CD4-positive, alpha-beta T cell (primary cell): ENCODE measurements around the gene RPTOR. TPM values are rescaled to one million over a fixed set of nuclear protein-coding genes. Genes with fewer than 3 reads are reported as not detected.

Source experiments
- ATAC-seq: fragments of 200-7000 bp; cut with Tn5 transposase; one replicate; pipeline ENCODE4 v1.10.0; 2022; ENCODE audit warnings: mild to moderate bottlenecking; ENCODE audit not compliant: poor library complexity
- CTCF ChIA-PET: fragments of 350-600 bp; sonication (Branson Sonifier 250); formaldehyde crosslinking; loops from one replicate; lab custom pipeline; 2021; ENCODE audit warnings: antibody characterized with exemption, inconsistent platforms; lab: Charles Lee
- POLR2A ChIA-PET: fragments of 350-600 bp; sonication (Branson Sonifier 250); formaldehyde crosslinking; loops from one replicate; lab custom pipeline; 2021; ENCODE audit warnings: antibody characterized with exemption, inconsistent platforms; lab: Charles Lee
- DNase-seq, 14 experiments: peaks; one replicate each; pipeline ENCODE4 v3.0.0-alpha.2; 2013 to 2020; ENCODE audit warnings: mixed read lengths in 2 of 14
- H3K27ac ChIP-seq, 2 donors: one replicate each; pipeline versions ENCODE4 v1.5.1 to v1.7.0; 2013; ENCODE audit warnings: low read length in 2 of 2, low read depth in 1 of 2, mild to moderate bottlenecking in 1 of 2
- H3K27me3 ChIP-seq, 2 experiments: 1 replicate in 1 of 2; 2 replicates in 1 of 2; pipeline versions ENCODE4 v1.6.1 to v1.7.0; 2013; ENCODE audit warnings: low read length in 2 of 2, control low read depth in 1 of 2, mild to moderate bottlenecking in 1 of 2, moderate library complexity in 1 of 2; ENCODE audit not compliant: insufficient read depth in 2 of 2, control insufficient read depth in 1 of 2
- H3K36me3 ChIP-seq: one replicate; pipeline ENCODE4 v1.6.1; 2013; ENCODE audit warnings: low read length, control low read depth; ENCODE audit not compliant: insufficient read depth
- H3K4me1 ChIP-seq: one replicate; pipeline ENCODE4 v1.6.1; 2013; ENCODE audit warnings: low read length, control low read depth; ENCODE audit not compliant: insufficient read depth
- H3K4me3 ChIP-seq: one replicate; pipeline ENCODE4 v1.5.1; 2013; ENCODE audit warnings: mild to moderate bottlenecking, low read length, moderate library complexity
- H3K9me3 ChIP-seq, 2 experiments: 1 replicate in 1 of 2; 2 replicates in 1 of 2; pipeline versions ENCODE4 v1.6.1 to v1.7.0; 2013; ENCODE audit warnings: low read length in 2 of 2, mild to moderate bottlenecking in 2 of 2, control low read depth in 1 of 2, moderate library complexity in 1 of 2; ENCODE audit not compliant: control insufficient read depth in 1 of 2, insufficient read depth in 1 of 2
- H3K27ac Mint-ChIP-seq: one replicate; pipeline ENCODE4 v1.8.0; 2020; ENCODE audit warnings: mixed read lengths
- H3K27me3 Mint-ChIP-seq: one replicate; pipeline ENCODE4 v1.8.0; 2021; ENCODE audit warnings: mixed read lengths
- H3K36me3 Mint-ChIP-seq: one replicate; pipeline ENCODE4 v1.8.0; 2021; ENCODE audit warnings: low read depth, mixed read lengths
- H3K4me1 Mint-ChIP-seq: one replicate; pipeline ENCODE4 v1.8.0; 2021; ENCODE audit warnings: low read depth, mixed read lengths
- H3K4me3 Mint-ChIP-seq: one replicate; pipeline ENCODE4 v1.8.0; 2020; ENCODE audit warnings: mild to moderate bottlenecking, mixed read lengths
- H3K9me3 Mint-ChIP-seq: one replicate; pipeline ENCODE4 v1.8.0; 2020; ENCODE audit warnings: mixed read lengths
- CTCF ChIP-seq: fragments of 200-600 bp; IDR thresholded peaks from one replicate; pipeline ENCODE4 v1.8.0; 2022; ENCODE audit warnings: antibody characterized with exemption, mild to moderate bottlenecking
- intact Hi-C, 2 experiments: fragments of 100-400 bp; cut with DNase I in 1 of 2; cut with micrococcal nuclease in 1 of 2; formaldehyde crosslinking; loops; one replicate each; pipeline versions ENCODE4 v1.15.1 to v1.9.0; 2023 to 2025; cut with DNase I, micrococcal nuclease
- total RNA-seq, 174 experiments: library from RNA in 2 of 174; stranded (reverse) in 2 of 174; gene quantifications; one replicate each; pipeline ENCODE4 v1.2.3 and lab custom pipeline; 2021 to 2026

Gene RPTOR
- total RNA-seq, 2 experiments from 2014 or later = 45.0 to 47.1 TPM

GRCh38 chr17:80755650-80756405 is 211.2 kb downstream of the RPTOR start:
- Histone ChIP-seq H3K27ac (no peak overlapping the region), H3K27me3 (no peaks in the 10 kb centered on the region), H3K4me1 (peaks cover 38% of the 10 kb centered on the region), H3K4me3 (no peak overlapping the region), H3K36me3 (peaks cover 23% of the 10 kb centered on the region), H3K9me3 (no peaks in the 10 kb centered on the region)
- intact Hi-C loops = no loop called here
- ChIA-PET POLR2A (no interaction called here), CTCF (interaction anchor here (0.7 to 1.5 kb wide), 2 partner anchors 35 to 46 kb away, joined by 4 to 5 read pairs; no protein-coding TSS in a partner anchor)
- peak overlapping the region; percentile 91 for H3K27ac Mint-ChIP-seq
- no peak for TF ChIP-seq CTCF
- peaks cover 71% of the 10 kb centered on the region for H3K4me1 Mint-ChIP-seq
- H3K4me3 Mint-ChIP-seq = no peak overlapping the region
- H3K9me3 Mint-ChIP-seq = no peaks in the 10 kb centered on the region
- ATAC-seq (no peak), DNase-seq (peak in 2 of 14 experiments; percentile 25)
- no peaks in the 10 kb centered on the region for H3K27me3 Mint-ChIP-seq
- peaks cover 45% of the 10 kb centered on the region for H3K36me3 Mint-ChIP-seq

GRCh38 chr17:80758481-80759376 is 214.1 kb downstream of the RPTOR start:
- Histone ChIP-seq H3K4me1 (peaks cover 50% of the 10 kb centered on the region), H3K4me3 (no peak overlapping the region)

More at GRCh38 chr17:80758481-80759376, 214.1 kb downstream of the RPTOR start:
- peak; percentile 51 for ATAC-seq
- peak in 7 of 14 experiments; percentile 24 to 78 (median 62) for DNase-seq
- TF ChIP-seq CTCF = no peak
- Histone ChIP-seq H3K27ac (peak overlapping the region; percentile 69 to 73), H3K36me3 (peaks cover 21% of the 10 kb centered on the region), H3K27me3 (no peaks in the 10 kb centered on the region), H3K9me3 (no peaks in the 10 kb centered on the region)
- Mint-ChIP-seq H3K27me3 (no peaks in the 10 kb centered on the region), H3K27ac (peak overlapping the region; percentile 91), H3K9me3 (no peaks in the 10 kb centered on the region), H3K36me3 (peaks cover 28% of the 10 kb centered on the region), H3K4me1 (peaks cover 74% of the 10 kb centered on the region), H3K4me3 (peak overlapping the region; percentile 54)
- intact Hi-C loops = no loop called here
- ChIA-PET POLR2A (interaction anchor here (0.7 to 1.7 kb wide), 4 partner anchors 19 to 304 kb away, joined by 3 to 6 read pairs (median 3); no protein-coding TSS in a partner anchor), CTCF (interaction anchor here (1.1 kb wide), 1 partner anchor 52 kb away, joined by 3 read pairs; no protein-coding TSS in a partner anchor)
